ENCODE measurements around the gene SAFB. TPM values are rescaled to one million over a fixed set of nuclear protein-coding genes. Genes with fewer than 3 reads are reported as not detected.

The SAFB gene
- total RNA-seq, 1 donor from 2014 or later, result 61.1 TPM

DNA sequence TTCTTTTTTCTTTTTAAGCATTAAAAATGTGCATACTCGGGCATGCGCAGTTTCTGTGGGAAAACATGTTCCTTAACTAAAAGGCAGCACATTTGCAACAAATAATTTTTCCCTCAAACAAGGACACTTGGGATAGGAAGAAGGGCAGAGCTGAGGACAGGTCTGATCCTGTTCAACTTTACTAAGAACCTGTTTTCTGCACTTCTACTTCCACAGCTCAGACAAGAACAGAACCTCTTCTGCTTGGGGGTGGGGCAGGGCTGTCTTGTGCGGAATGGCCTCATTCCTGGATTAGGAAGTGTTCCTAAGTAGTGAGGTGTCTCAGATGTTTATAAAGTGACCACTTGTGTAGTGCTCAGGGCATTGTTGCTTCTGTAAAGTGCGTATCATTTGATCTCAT is 18.3 kb downstream of the SAFB start:
- Histone ChIP-seq H3K36me3 (ENCODE audit: control insufficient read depth in 3 of 3, insufficient read depth in 3 of 3, low read length in 3 of 3) (peaks cover 18 to 37% (median 29%) of the 10 kb centered on the region in 3 donors), H3K9ac (ENCODE audit: low read depth in 1 of 3, low read length in 3 of 3) (no peak overlapping the region), H3K4me3 (ENCODE audit: low read length in 3 of 3) (no peak overlapping the region), H3K27me3 (ENCODE audit: control insufficient read depth in 3 of 3, insufficient read depth in 3 of 3, low read length in 3 of 3) (no peaks in the 10 kb centered on the region), H3K27ac (ENCODE audit: low read depth, low read length) (no peak overlapping the region), H3K9me3 (ENCODE audit: control insufficient read depth in 3 of 3, low read length in 3 of 3) (no peaks in the 10 kb centered on the region), H3K4me1 (ENCODE audit: control insufficient read depth in 3 of 3, insufficient read depth in 3 of 3, low read length in 3 of 3) (peaks cover 0 to 2% (median 0%) of the 10 kb centered on the region in 3 donors)

DNA sequence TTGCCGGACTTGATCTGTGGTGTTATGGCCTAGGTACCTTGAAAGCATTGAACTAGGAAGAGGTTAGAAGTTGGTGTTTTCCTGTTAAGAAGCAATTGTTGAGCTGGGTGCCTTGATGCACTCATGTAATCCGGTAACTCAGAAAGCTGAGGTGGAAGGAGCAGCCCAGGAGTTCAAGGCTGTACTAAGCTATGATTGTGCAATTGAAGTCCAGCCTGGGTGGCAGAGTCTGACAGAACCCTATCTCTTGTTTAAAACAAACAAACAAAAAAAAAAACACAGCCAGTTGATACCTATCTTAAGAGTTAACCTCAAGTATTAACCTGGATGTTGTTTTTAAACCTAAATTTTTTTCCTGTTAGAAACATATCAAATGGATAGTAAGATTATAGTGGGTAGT is 19.3 kb downstream of the SAFB start:
- H3K4me3 ChIP-seq (ENCODE audit: low read length in 3 of 3), result no peak overlapping the region
- H3K9ac ChIP-seq (ENCODE audit: low read depth in 1 of 3, low read length in 3 of 3), result no peak overlapping the region
- no peak overlapping the region for H3K27ac ChIP-seq (ENCODE audit: low read depth, low read length)
- no peaks in the 10 kb centered on the region for H3K9me3 ChIP-seq (ENCODE audit: control insufficient read depth in 3 of 3, low read length in 3 of 3)
- H3K4me1 ChIP-seq (ENCODE audit: control insufficient read depth in 3 of 3, insufficient read depth in 3 of 3, low read length in 3 of 3), result peaks cover 0 to 2% (median 0%) of the 10 kb centered on the region in 3 donors
- peaks cover 28 to 47% (median 40%) of the 10 kb centered on the region in 3 donors for H3K36me3 ChIP-seq (ENCODE audit: control insufficient read depth in 3 of 3, insufficient read depth in 3 of 3, low read length in 3 of 3)
- no peaks in the 10 kb centered on the region for H3K27me3 ChIP-seq (ENCODE audit: control insufficient read depth in 3 of 3, insufficient read depth in 3 of 3, low read length in 3 of 3)

- Histone ChIP-seq H3K27ac (ENCODE audit: low read depth, low read length) (no peak overlapping the region), H3K36me3 (ENCODE audit: control insufficient read depth in 3 of 3, insufficient read depth in 3 of 3, low read length in 3 of 3) (peaks cover 33 to 53% (median 45%) of the 10 kb centered on the region in 3 donors), H3K9me3 (ENCODE audit: control insufficient read depth in 3 of 3, low read length in 3 of 3) (no peaks in the 10 kb centered on the region), H3K4me3 (ENCODE audit: low read length in 3 of 3) (no peak overlapping the region), H3K4me1 (ENCODE audit: control insufficient read depth in 3 of 3, insufficient read depth in 3 of 3, low read length in 3 of 3) (peaks cover 0 to 2% (median 0%) of the 10 kb centered on the region in 3 donors), H3K9ac (ENCODE audit: low read depth in 1 of 3, low read length in 3 of 3) (no peak overlapping the region), H3K27me3 (ENCODE audit: control insufficient read depth in 3 of 3, insufficient read depth in 3 of 3, low read length in 3 of 3) (no peaks in the 10 kb centered on the region)
Observed at GRCh38 chr19:5643060-5643459, 20.2 kb downstream of the SAFB start.

GRCh38 chr19:5644037-5644436 is 21.2 kb downstream of the SAFB start:
- H3K9ac ChIP-seq (ENCODE audit: low read depth in 1 of 3, low read length in 3 of 3), result no peak overlapping the region
- H3K9me3 ChIP-seq (ENCODE audit: control insufficient read depth in 3 of 3, low read length in 3 of 3), result no peaks in the 10 kb centered on the region
- no peak overlapping the region for H3K4me3 ChIP-seq (ENCODE audit: low read length in 3 of 3)
- peaks cover 35 to 59% (median 51%) of the 10 kb centered on the region in 3 donors for H3K36me3 ChIP-seq (ENCODE audit: control insufficient read depth in 3 of 3, insufficient read depth in 3 of 3, low read length in 3 of 3)
- H3K4me1 ChIP-seq (ENCODE audit: control insufficient read depth in 3 of 3, insufficient read depth in 3 of 3, low read length in 3 of 3), result no peaks in the 10 kb centered on the region
- H3K27me3 ChIP-seq (ENCODE audit: control insufficient read depth in 3 of 3, insufficient read depth in 3 of 3, low read length in 3 of 3), result no peaks in the 10 kb centered on the region
- H3K27ac ChIP-seq (ENCODE audit: low read depth, low read length), result no peak overlapping the region

DNA sequence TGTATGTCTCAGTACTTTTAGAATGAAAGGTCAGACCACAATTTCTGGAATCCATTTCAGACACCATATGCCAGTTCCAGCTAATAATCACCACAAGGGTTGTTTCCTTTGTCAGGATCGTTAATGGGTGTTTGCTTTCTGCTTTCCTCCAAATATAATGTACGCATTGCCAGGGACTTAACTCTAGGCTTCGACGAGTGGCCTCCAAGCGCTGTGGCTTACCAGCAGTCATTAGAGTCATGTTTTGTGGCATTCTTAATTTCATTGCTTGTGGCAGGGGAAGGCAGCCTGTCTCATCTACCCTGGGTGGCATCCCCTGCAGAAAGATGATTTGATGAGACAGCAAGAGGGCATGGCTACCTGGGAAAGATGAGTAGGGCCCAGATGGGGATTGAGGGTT is 22.5 kb downstream of the SAFB start:
- no peak overlapping the region for H3K27ac ChIP-seq (ENCODE audit: low read depth, low read length)
- peaks cover 43 to 66% (median 58%) of the 10 kb centered on the region in 3 donors for H3K36me3 ChIP-seq (ENCODE audit: control insufficient read depth in 3 of 3, insufficient read depth in 3 of 3, low read length in 3 of 3)
- no peak overlapping the region for H3K9ac ChIP-seq (ENCODE audit: low read depth in 1 of 3, low read length in 3 of 3)
- H3K4me3 ChIP-seq (ENCODE audit: low read length in 3 of 3), result no peak overlapping the region
- no peaks in the 10 kb centered on the region for H3K27me3 ChIP-seq (ENCODE audit: control insufficient read depth in 3 of 3, insufficient read depth in 3 of 3, low read length in 3 of 3)
- no peaks in the 10 kb centered on the region for H3K4me1 ChIP-seq (ENCODE audit: control insufficient read depth in 3 of 3, insufficient read depth in 3 of 3, low read length in 3 of 3)
- H3K9me3 ChIP-seq (ENCODE audit: control insufficient read depth in 3 of 3, low read length in 3 of 3), result no peaks in the 10 kb centered on the region

DNA sequence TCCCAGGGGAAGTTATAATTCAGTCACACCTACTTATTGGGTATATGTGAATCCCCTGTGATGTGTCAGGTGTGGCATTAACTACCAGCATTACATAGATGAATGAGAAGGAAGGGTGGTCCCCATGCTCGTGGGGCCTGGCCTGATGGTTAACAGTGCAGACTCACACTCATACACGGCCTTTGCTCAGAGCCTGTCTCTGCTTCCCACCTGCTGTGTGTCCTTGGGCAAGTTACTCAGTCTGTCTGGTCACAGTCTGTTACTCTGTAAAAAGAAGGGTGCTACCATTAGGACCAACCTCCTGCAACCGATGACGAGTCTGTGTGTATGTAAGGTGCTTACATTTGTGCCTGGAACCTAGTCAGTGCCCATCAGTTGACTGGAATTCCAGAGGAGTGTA is 23.8 kb downstream of the SAFB start:
- H3K4me3 ChIP-seq (ENCODE audit: low read length in 3 of 3), result no peak overlapping the region
- H3K36me3 ChIP-seq (ENCODE audit: control insufficient read depth in 3 of 3, insufficient read depth in 3 of 3, low read length in 3 of 3), result peaks cover 53 to 74% (median 67%) of the 10 kb centered on the region in 3 donors
- no peaks in the 10 kb centered on the region for H3K4me1 ChIP-seq (ENCODE audit: control insufficient read depth in 3 of 3, insufficient read depth in 3 of 3, low read length in 3 of 3)
- H3K27me3 ChIP-seq (ENCODE audit: control insufficient read depth in 3 of 3, insufficient read depth in 3 of 3, low read length in 3 of 3), result no peaks in the 10 kb centered on the region
- H3K27ac ChIP-seq (ENCODE audit: low read depth, low read length), result no peak overlapping the region
- H3K9me3 ChIP-seq (ENCODE audit: control insufficient read depth in 3 of 3, low read length in 3 of 3), result no peaks in the 10 kb centered on the region
- no peak overlapping the region for H3K9ac ChIP-seq (ENCODE audit: low read depth in 1 of 3, low read length in 3 of 3)

DNA sequence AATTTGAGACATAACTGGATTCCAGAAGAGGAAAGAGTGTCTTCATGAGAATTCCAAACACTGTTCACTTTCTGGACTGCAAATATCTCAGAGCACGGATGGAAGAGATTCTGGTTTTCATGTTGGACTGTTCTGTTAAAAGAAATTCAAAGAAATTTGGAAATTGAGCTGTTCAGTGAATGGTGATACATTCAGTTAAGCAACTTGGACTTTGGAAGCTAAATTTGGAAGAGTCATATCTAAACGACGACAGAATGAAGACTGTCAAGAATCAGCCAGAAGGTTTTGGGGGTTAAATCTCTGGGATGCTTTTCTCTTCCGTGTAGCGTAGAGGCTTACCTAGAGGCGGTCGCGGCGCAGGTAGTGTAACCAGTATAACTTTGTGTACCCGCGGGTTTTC is 25.6 kb downstream of the SAFB start:
- no peaks in the 10 kb centered on the region for H3K4me1 ChIP-seq (ENCODE audit: control insufficient read depth in 3 of 3, insufficient read depth in 3 of 3, low read length in 3 of 3)
- H3K27ac ChIP-seq (ENCODE audit: low read depth, low read length), result no peak overlapping the region
- no peak overlapping the region for H3K9ac ChIP-seq (ENCODE audit: low read depth in 1 of 3, low read length in 3 of 3)
- no peak overlapping the region for H3K4me3 ChIP-seq (ENCODE audit: low read length in 3 of 3)
- peaks cover 61 to 75% (median 68%) of the 10 kb centered on the region in 3 donors for H3K36me3 ChIP-seq (ENCODE audit: control insufficient read depth in 3 of 3, insufficient read depth in 3 of 3, low read length in 3 of 3)
- no peaks in the 10 kb centered on the region for H3K9me3 ChIP-seq (ENCODE audit: control insufficient read depth in 3 of 3, low read length in 3 of 3)
- H3K27me3 ChIP-seq (ENCODE audit: control insufficient read depth in 3 of 3, insufficient read depth in 3 of 3, low read length in 3 of 3), result no peaks in the 10 kb centered on the region

- Histone ChIP-seq H3K36me3 (ENCODE audit: control insufficient read depth in 3 of 3, insufficient read depth in 3 of 3, low read length in 3 of 3) (peaks cover 73 to 82% (median 78%) of the 10 kb centered on the region in 3 donors), H3K4me1 (ENCODE audit: control insufficient read depth in 3 of 3, insufficient read depth in 3 of 3, low read length in 3 of 3) (no peaks in the 10 kb centered on the region), H3K4me3 (ENCODE audit: low read length in 3 of 3) (no peak overlapping the region), H3K9ac (ENCODE audit: low read depth in 1 of 3, low read length in 3 of 3) (no peak overlapping the region), H3K27me3 (ENCODE audit: control insufficient read depth in 3 of 3, insufficient read depth in 3 of 3, low read length in 3 of 3) (no peaks in the 10 kb centered on the region), H3K27ac (ENCODE audit: low read depth, low read length) (no peak overlapping the region), H3K9me3 (ENCODE audit: control insufficient read depth in 3 of 3, low read length in 3 of 3) (no peaks in the 10 kb centered on the region)
Observed at GRCh38 chr19:5651361-5651760, 28.5 kb downstream of the SAFB start.

DNA sequence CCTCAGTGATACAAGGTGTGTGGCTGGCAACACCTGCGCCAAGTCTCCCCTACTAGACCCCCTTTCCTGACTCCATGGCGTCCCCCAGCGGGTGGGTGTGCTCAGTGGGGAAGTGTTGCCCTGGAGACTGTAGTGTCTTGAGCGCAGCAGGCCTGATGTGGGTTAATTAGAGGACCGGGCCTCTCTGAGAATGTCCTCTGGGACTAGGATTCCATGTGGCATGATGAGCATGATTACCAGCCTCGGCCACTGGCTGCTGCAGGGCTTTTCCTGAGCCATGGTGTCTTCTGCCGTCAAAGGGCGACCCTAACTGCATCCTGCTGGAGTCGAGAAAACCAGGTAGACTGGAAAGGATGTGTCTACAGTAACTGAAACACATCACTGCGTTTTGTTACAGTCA is 29.4 kb downstream of the SAFB start:
- no peak overlapping the region for H3K27ac ChIP-seq (ENCODE audit: low read depth, low read length)
- no peaks in the 10 kb centered on the region for H3K9me3 ChIP-seq (ENCODE audit: control insufficient read depth in 3 of 3, low read length in 3 of 3)
- no peaks in the 10 kb centered on the region for H3K4me1 ChIP-seq (ENCODE audit: control insufficient read depth in 3 of 3, insufficient read depth in 3 of 3, low read length in 3 of 3)
- H3K4me3 ChIP-seq (ENCODE audit: low read length in 3 of 3), result no peak overlapping the region
- no peak overlapping the region for H3K9ac ChIP-seq (ENCODE audit: low read depth in 1 of 3, low read length in 3 of 3)
- H3K36me3 ChIP-seq (ENCODE audit: control insufficient read depth in 3 of 3, insufficient read depth in 3 of 3, low read length in 3 of 3), result peaks cover 68 to 77% (median 73%) of the 10 kb centered on the region in 3 donors
- H3K27me3 ChIP-seq (ENCODE audit: control insufficient read depth in 3 of 3, insufficient read depth in 3 of 3, low read length in 3 of 3), result no peaks in the 10 kb centered on the region

GRCh38 chr19:5654931-5655330 is 32.0 kb downstream of the SAFB start:
- H3K27me3 ChIP-seq (ENCODE audit: control insufficient read depth in 3 of 3, insufficient read depth in 3 of 3, low read length in 3 of 3), result no peaks in the 10 kb centered on the region
- H3K4me1 ChIP-seq (ENCODE audit: control insufficient read depth in 3 of 3, insufficient read depth in 3 of 3, low read length in 3 of 3), result no peaks in the 10 kb centered on the region
- H3K4me3 ChIP-seq (ENCODE audit: low read length in 3 of 3), result no peak overlapping the region
- H3K36me3 ChIP-seq (ENCODE audit: control insufficient read depth in 3 of 3, insufficient read depth in 3 of 3, low read length in 3 of 3), result peaks cover 69 to 78% (median 70%) of the 10 kb centered on the region in 3 donors
- no peaks in the 10 kb centered on the region for H3K9me3 ChIP-seq (ENCODE audit: control insufficient read depth in 3 of 3, low read length in 3 of 3)
- H3K9ac ChIP-seq (ENCODE audit: low read depth in 1 of 3, low read length in 3 of 3), result no peak overlapping the region
- no peak overlapping the region for H3K27ac ChIP-seq (ENCODE audit: low read depth, low read length)

DNA sequence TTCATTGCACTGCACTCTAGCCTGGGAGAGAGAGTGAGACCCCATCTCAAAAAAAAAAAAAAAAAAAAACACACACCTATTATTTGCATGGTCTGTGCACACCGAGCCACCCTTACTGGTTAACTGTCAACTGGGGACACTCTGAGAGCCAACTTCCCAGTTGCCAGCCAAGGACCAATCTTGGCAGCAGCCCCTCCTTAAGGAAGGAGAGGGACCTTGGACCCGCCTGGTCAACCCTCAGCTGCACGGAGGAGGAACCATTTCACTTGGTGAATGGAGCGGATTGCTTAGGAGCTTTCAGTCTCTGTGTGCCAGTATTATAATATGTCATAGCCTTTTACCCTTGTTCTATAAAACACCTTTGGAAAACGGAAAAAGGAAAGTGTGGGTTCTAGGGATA is 32.5 kb downstream of the SAFB start:
- Histone ChIP-seq H3K4me1 (ENCODE audit: control insufficient read depth in 3 of 3, insufficient read depth in 3 of 3, low read length in 3 of 3) (no peaks in the 10 kb centered on the region), H3K27ac (ENCODE audit: low read depth, low read length) (no peak overlapping the region), H3K4me3 (ENCODE audit: low read length in 3 of 3) (no peak overlapping the region), H3K9me3 (ENCODE audit: control insufficient read depth in 3 of 3, low read length in 3 of 3) (no peaks in the 10 kb centered on the region), H3K36me3 (ENCODE audit: control insufficient read depth in 3 of 3, insufficient read depth in 3 of 3, low read length in 3 of 3) (peaks cover 67 to 76% (median 69%) of the 10 kb centered on the region in 3 donors), H3K27me3 (ENCODE audit: control insufficient read depth in 3 of 3, insufficient read depth in 3 of 3, low read length in 3 of 3) (no peaks in the 10 kb centered on the region), H3K9ac (ENCODE audit: low read depth in 1 of 3, low read length in 3 of 3) (no peak overlapping the region)

All from skeletal muscle tissue (tissue), 4 donors.